Stimulated activated CD8-positive, alpha-beta memory T cell treated with anti-CD3 and anti-CD28 coated beads, Interleukin-4, amount 100 ng/mL, for 1 hour (primary cell): ENCODE results near the gene TSSK2.

Experiments used
- DNase-seq, 2 donors: peaks; one replicate each; pipeline ENCODE4 v3.0.0-alpha.2; 2020; ENCODE audit warnings: low read depth in 2 of 2, low spot score in 1 of 2

The TSSK2 gene

GRCh38 chr22:19167106-19167869, 36.2 kb downstream of the TSSK2 start:
- no peak for DNase-seq

GRCh38 chr22:19168088-19168890, 37.2 kb downstream of the TSSK2 start:
- DNase-seq, result no peak

DNA sequence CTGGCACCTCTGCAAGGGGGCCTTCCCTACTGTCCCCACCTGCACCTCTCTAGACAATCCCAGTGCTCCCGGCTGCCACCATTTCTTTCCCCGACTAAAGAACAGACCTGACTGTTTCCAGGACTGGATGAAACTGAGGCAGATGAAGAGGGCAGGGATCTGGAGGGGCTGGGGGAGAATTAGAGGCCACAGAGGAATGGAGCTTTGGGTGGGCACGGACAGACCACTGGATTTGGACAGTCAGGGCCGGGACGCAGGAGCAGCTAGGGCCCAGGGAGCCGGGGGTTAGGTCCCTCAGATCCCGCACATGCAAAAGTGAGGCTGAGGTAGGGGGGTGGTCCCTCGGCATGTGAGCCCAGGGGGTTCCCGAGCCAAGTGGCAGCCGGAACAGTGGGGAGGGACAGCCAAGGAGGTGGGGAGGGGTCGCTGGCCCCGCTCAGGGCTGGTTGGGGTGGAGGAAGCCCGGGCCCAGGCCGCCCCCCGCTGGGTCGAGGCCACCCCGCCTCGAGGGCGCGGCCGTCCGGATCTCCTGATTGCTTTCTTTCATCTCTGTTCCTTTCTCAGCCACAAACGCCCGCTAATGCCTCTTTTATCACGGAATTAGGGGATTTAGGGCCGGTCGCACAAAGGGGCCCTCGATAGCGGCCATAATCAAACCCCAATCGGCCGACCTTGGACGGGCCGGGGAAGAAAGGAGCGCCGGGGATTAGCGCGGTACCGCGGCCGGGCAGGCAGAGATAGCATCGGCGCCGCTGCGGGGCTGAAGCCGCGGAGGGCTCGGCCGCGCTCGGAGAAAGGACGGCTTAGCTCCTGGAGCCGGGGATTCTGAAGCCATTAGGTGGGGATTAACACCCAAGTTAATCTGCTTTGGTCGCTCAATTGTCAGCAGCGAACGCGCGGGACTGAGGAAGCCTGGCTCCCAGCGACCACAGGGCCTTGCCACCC, 38.2 kb downstream of the TSSK2 start:
- no peak for DNase-seq

DNA sequence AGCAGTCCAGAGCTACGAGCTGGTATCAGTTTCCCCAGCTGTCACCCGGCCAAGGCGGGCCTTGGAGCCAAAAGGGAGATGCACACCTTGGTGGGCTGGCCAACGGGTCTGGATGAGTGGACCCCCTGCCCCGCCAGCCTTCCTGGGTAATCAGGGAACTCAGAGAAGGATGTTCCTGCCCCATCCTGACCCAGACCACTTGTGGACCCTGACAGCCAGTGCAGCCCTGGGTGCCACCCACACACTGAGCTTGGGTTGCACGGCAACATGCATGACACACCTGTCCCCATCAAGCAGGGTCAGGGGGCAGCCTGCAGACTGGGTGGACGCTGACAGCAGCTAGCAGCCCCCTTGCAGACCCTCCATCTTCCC, 38.8 kb downstream of the TSSK2 start:
- no peak for DNase-seq

DNA sequence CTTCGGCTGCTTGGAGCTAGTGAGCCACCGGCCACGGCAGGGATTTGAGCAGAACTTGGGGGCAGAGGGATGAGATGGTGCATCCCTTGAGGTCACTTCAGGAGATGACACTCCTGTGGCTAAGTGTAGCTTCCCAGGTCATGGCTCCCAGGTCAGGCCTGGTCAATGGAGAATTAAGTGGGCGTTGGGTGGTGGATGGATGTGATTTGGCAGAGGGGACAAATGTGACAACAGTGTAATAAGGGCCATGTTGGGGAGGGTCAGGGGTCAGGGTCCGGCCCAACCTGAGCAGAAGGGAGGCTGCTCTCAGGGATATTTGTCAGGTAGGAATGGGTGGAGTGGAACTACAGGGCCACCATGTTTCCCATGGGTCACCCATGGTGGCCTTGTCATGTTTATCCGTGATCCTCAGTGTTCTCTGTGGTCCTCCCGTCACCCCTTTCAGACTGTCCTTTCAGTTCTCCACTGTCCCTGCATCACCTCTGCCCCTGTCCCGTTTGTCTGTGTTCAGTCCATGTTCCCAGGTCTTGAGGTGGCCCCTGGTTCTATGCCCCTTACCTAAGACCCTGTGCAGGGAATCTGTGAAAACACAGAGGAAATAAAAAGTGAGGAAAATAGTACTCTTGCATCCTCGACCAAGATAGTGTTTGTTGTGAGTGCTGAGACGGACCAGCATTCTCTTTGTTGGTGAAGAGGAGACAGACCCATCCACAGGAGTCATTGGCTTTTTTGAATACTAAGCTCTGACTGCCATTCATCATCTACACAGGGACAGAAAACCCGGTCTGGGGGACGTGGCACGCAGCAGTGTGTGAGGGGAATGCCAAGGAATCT, 41.3 kb downstream of the TSSK2 start:
- DNase-seq, result no peak

DNA sequence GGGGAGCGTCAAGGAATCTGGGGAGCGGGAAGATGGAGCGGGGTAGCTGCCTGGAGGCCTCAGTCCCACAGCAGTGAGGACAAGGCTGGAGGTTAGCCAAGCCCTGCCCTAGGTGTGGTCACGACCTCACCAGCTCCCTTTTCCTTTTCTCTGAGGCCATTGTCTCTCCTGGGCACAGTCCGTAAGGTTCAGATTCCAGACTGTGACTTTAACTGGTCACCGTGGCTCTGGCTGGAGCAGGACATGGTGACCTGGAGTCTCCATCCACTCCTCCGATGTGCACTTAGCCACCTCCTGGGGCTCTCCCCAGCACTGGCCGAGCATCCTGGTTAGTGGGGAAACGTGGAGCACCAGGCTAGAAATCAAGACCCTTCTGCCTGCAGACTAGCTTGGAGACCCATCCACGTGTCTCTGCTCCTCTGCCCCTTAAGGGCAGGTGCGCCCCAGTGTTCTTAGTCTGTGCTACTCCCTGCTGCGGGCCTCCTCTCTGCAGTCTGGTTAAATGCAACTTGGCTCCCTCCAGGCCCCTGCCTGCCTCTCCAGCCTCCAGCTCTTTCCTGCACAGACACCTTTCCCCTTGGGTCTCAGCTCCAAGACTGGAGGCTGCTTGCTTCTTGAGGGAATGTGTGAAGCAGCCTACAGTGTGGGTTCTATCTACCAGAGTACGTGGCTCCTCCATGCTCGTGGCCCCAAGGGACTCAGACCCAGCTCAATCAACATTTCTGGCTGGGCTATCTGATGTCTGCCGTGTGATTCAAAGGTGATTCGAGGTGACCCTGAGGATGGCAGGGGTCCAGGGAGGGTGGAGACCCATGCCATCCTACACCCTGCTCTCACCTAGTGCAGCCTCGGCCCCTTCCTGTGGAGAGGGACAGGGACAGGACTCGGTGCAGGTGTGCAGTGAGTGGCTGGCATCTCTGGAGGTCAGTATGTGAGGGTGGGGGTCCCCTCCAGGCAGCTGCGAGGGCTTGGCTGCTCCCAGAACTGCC, 42.2 kb downstream of the TSSK2 start:
- DNase-seq, result no peak

- DNase-seq, result no peak
These were observed 43.3 kb downstream of the TSSK2 start for GRCh38 chr22:19174106-19175025.

DNA sequence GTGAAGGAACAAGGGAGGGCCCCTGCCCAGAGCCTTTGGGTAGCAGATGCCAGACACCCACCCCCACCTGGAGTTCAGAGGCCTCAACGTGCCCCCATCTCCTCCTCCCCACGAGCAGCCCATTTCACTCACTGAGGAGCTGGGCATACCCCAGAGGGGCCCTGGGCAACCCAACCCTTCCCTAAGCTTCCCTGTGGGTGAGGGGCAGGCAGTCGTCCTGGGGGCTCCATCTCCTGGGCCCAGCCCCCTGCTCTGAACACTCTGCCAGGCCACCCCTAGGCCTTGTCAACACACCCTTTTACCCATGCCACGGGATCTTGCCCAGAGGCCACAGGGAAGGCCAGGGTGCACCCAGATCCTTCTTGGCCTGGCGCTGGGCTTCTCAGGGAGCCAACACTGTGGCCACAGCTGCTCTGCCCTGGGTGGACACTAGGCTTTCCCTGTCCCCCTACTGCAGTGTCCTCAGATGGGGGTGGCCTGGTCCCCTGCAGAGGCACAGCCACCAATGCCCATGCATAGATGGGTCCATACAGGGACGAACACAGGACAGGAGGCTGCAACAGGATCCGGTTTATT, 44.0 kb downstream of the TSSK2 start:
- DNase-seq, result no peak

GRCh38 chr22:19175602-19176174, 44.6 kb downstream of the TSSK2 start:
- no peak for DNase-seq

DNA sequence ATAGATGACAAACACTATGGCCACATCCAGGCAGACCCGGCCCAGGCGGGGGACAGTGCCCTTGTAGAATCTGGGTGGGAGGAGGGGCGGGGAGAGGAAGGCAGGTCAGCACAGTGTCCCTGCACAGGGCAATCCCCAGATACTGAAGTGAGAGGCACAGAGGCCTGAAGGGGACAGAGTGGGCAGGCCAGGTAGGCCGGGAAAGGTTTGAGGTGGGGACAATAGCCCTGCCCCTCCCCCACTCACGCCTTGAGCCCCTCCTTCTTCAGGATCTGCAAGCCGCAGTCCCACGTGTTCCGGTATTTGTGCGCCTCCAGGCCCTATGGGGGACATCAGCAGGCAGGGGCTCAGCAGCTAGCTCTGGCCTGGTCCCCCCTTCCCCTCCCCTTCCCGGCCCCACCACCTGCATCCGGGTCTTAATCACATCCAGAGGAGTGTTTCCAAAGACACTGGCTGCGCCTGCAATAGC, 45.1 kb downstream of the TSSK2 start:
- no peak for DNase-seq

GRCh38 chr22:19176732-19177131, 45.6 kb downstream of the TSSK2 start:
- no peak for DNase-seq

GRCh38 chr22:19177164-19178064, 46.3 kb downstream of the TSSK2 start:
- no peak for DNase-seq

- DNase-seq, result no peak
These were observed 47.1 kb downstream of the TSSK2 start for GRCh38 chr22:19178065-19178656.

- DNase-seq, result peak in 1 of 2 donors; percentile 55
These were observed 47.8 kb downstream of the TSSK2 start, which contains the start of gene SLC25A1 for GRCh38 chr22:19178657-19179496. TSS of gene SLC25A1 (minus strand) at chr22:19178736. CDS start at chr22:19178673, 63 bp downstream.

GRCh38 chr22:19179497-19180048, 48.5 kb downstream of the TSSK2 start:
- no peak for DNase-seq
